Activated naive CD4-positive, alpha-beta T cell treated with anti-CD3 and anti-CD28 coated beads for 36 hours (primary cell): ENCODE results near the gene SLC2A9. TPM values are rescaled to one million over a fixed set of nuclear protein-coding genes. Genes with fewer than 3 reads are reported as not detected.
A peak's percentile ranks its signal among the peaks of the same experiment; 100 is the strongest.

Experiments
- CTCF ChIA-PET: fragments of 350-600 bp; sonication (Branson Sonifier 250); formaldehyde crosslinking; loops from one replicate; lab custom pipeline; 2021; ENCODE audit warnings: antibody characterized with exemption; lab: Charles Lee
- DNase-seq: peaks from one replicate; pipeline ENCODE4 v3.0.0-alpha.2; 2020
- H3K27ac Mint-ChIP-seq: one replicate; pipeline ENCODE4 v1.8.0; 2021; ENCODE audit warnings: mild to moderate bottlenecking, mixed read lengths
- H3K27me3 Mint-ChIP-seq: one replicate; pipeline ENCODE4 v1.8.0; 2021; ENCODE audit warnings: low read depth, mixed read lengths
- H3K36me3 Mint-ChIP-seq: one replicate; pipeline ENCODE4 v1.8.0; 2021; ENCODE audit warnings: low read depth, mixed read lengths
- H3K4me1 Mint-ChIP-seq: one replicate; pipeline ENCODE4 v1.8.0; 2021; ENCODE audit warnings: low read depth, mixed read lengths
- H3K4me3 Mint-ChIP-seq: one replicate; pipeline ENCODE4 v1.8.0; 2021; ENCODE audit warnings: mild to moderate bottlenecking, moderate library complexity, mixed read lengths
- H3K9me3 Mint-ChIP-seq: one replicate; pipeline ENCODE4 v1.8.0; 2021; ENCODE audit warnings: mixed read lengths
- intact Hi-C: fragments of 100-400 bp; cut with micrococcal nuclease; formaldehyde crosslinking; loops from one replicate; pipeline ENCODE4 v1.15.1; 2023
- total RNA-seq, 2 experiments: library from RNA; stranded (reverse); gene quantifications; one replicate each; pipeline ENCODE4 v1.2.3, GENCODE V29; 2021

Gene SLC2A9
- total RNA-seq, 2 experiments from 2014 or later = 0.43 to 0.86 TPM

GRCh38 chr4:9925750-9926439 is 95.4 kb downstream of the SLC2A9 start:
- DNase-seq = no peak
- intact Hi-C loops = no loop called here
- Mint-ChIP-seq H3K36me3 (no peaks in the 10 kb centered on the region), H3K27ac (no peak overlapping the region), H3K27me3 (no peaks in the 10 kb centered on the region), H3K4me3 (no peak overlapping the region), H3K9me3 (no peaks in the 10 kb centered on the region), H3K4me1 (no peaks in the 10 kb centered on the region)
- CTCF ChIA-PET = no interaction called here

DNA sequence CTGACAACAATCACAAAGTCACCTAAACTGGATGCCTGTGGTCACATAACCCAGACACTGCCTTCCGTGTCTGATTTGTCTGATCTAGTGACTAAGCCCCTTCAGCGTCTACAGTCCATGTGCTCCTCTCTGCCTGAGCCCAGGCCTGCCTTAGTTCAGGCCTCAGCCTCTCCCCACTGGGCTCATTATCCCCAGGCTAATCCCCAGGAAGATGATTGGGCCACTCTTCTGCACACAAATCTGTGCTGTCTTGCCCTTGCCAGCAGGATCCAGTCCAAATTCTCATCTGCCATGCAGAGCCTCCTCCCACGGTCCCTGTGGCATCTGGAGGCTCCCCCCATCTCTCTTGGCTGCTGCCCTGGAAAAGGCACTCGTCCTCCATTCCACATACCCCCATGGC is 96.5 kb downstream of the SLC2A9 start:
- no peak overlapping the region for H3K4me3 Mint-ChIP-seq
- DNase-seq = no peak
- intact Hi-C loops = no loop called here
- no peak overlapping the region for H3K27ac Mint-ChIP-seq
- H3K4me1 Mint-ChIP-seq = no peaks in the 10 kb centered on the region
- no peaks in the 10 kb centered on the region for H3K36me3 Mint-ChIP-seq
- H3K9me3 Mint-ChIP-seq = no peaks in the 10 kb centered on the region
- CTCF ChIA-PET = no interaction called here
- no peaks in the 10 kb centered on the region for H3K27me3 Mint-ChIP-seq

DNA sequence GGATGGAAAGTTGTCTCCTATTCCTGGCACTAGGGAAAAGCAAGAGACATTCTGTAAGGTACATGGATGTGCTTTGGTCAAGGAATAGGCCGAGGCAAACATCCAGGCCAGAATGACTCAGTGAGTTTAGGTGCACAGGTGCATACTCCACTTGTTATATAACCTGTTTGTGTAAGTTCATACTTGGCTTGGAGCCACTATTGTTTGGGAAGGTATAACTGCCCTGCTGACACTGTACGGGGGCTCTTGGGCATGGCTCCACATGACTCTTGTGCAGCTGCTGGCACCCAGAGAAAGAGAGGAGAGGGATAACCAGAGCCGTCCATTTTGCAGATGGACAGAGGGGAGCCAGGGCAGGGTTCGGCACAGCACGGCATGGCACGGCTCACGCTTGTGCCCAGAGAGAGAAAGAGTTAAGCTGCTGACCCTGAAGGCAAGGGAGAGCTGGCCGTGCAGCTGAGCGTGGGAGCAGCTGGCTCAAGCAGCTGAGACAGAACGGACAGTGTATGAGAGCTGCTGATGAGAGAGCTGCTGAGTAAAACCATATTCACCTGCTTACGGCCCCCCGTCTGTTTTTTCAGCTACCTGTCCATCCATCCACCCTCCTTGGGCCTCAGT is 98.0 kb downstream of the SLC2A9 start:
- no peak for DNase-seq
- Mint-ChIP-seq H3K4me3 (no peak overlapping the region), H3K27me3 (no peaks in the 10 kb centered on the region), H3K36me3 (no peaks in the 10 kb centered on the region), H3K4me1 (no peaks in the 10 kb centered on the region), H3K9me3 (no peaks in the 10 kb centered on the region), H3K27ac (no peak overlapping the region)
- intact Hi-C loops = no loop called here
- CTCF ChIA-PET = no interaction called here

DNA sequence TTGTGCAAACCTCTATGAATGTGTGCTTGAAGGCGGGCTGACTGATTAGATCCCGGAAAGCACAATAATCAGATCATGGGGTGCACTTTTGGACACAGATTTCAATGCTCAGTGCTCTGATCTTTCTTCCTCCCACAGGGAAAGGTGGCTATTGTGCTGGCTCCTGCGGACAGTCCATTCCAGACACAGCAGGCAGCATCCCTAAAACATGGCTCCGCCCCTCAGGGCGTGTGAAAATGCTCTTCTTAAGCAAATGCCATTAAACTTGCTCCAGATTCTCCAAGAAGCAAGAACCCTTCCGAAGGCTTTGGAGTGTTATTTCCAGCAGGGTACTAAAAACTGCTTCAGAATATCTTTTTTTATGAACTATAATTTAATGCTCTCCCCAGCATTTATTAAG is 100.0 kb downstream of the SLC2A9 start:
- Mint-ChIP-seq H3K9me3 (no peaks in the 10 kb centered on the region), H3K36me3 (no peaks in the 10 kb centered on the region), H3K27ac (no peak overlapping the region), H3K27me3 (no peaks in the 10 kb centered on the region), H3K4me1 (no peaks in the 10 kb centered on the region), H3K4me3 (no peak overlapping the region)
- intact Hi-C loops = no loop called here
- no peak for DNase-seq
- CTCF ChIA-PET = interaction anchor here (0.7 kb wide), 1 partner anchor 26 kb away, joined by 3 read pairs; no protein-coding TSS in a partner anchor

GRCh38 chr4:9920029-9920428 is 101.3 kb downstream of the SLC2A9 start:
- Mint-ChIP-seq H3K36me3 (no peaks in the 10 kb centered on the region), H3K27ac (no peak overlapping the region), H3K4me1 (no peaks in the 10 kb centered on the region), H3K9me3 (no peaks in the 10 kb centered on the region), H3K4me3 (no peak overlapping the region), H3K27me3 (no peaks in the 10 kb centered on the region)
- CTCF ChIA-PET = no interaction called here
- intact Hi-C loops = no loop called here
- DNase-seq = no peak

- H3K27me3 Mint-ChIP-seq = no peaks in the 10 kb centered on the region
- no peaks in the 10 kb centered on the region for H3K4me1 Mint-ChIP-seq
- CTCF ChIA-PET = interaction anchor here (1.3 kb wide), 1 partner anchor 157 kb away, joined by 4 read pairs; no protein-coding TSS in a partner anchor
- no peak overlapping the region for H3K27ac Mint-ChIP-seq
- no peaks in the 10 kb centered on the region for H3K36me3 Mint-ChIP-seq
- no peaks in the 10 kb centered on the region for H3K9me3 Mint-ChIP-seq
- intact Hi-C loops = no loop called here
- DNase-seq = no peak
- no peak overlapping the region for H3K4me3 Mint-ChIP-seq
These were observed 102.2 kb downstream of the SLC2A9 start for GRCh38 chr4:9919047-9919446.

DNA sequence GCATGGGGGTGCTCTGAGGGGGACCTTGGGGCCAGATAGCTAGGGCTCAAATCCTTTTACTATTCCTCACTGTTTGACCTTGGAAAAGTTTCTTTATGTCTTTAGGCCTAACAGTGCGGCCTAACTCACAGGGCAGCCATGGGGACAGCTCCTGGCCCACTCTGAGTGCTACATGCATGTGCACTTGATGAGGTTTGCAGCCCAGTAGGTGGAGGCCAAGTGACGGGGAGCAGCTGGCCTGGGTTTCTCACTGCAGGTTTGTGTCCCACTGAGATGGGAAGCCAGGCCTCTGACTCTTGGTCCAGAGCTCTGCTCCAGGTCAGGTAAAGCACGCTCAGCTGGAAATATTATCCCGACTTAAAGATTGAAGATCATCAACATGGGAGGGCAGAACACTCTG is 102.8 kb downstream of the SLC2A9 start:
- CTCF ChIA-PET = interaction anchor here (1.3 kb wide), 1 partner anchor 156 kb away, joined by 4 read pairs; no protein-coding TSS in a partner anchor
- Mint-ChIP-seq H3K4me1 (no peaks in the 10 kb centered on the region), H3K4me3 (no peak overlapping the region)

DNA sequence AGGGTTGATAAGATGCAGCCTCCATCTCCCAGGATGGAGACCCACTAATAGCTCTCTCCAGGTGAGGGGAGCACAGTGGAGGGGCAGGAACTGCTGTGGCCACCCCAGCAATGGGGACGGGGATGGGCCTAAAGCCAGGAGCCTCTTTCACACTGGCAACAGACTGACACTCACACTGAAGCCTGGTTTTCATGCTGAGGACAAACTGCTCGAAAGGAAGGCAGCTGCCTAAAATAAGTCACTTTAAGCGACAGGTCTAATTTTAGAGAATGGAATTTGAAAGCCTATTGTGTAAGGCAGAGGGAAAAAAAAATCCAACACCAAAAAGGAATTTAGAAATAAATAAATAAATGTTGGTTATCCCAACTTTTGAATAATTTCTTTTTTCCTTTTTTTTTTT is 104.4 kb downstream of the SLC2A9 start:
- Mint-ChIP-seq H3K4me3 (no peak overlapping the region), H3K4me1 (no peaks in the 10 kb centered on the region), H3K36me3 (no peaks in the 10 kb centered on the region), H3K27me3 (no peaks in the 10 kb centered on the region), H3K9me3 (no peaks in the 10 kb centered on the region), H3K27ac (no peak overlapping the region)
- DNase-seq = no peak
- intact Hi-C loops = no loop called here
- CTCF ChIA-PET = no interaction called here

More for the DNA sequence above, 102.8 kb downstream of the SLC2A9 start:
- no peaks in the 10 kb centered on the region for H3K36me3 Mint-ChIP-seq
- DNase-seq = no peak
- no peaks in the 10 kb centered on the region for H3K27me3 Mint-ChIP-seq
- intact Hi-C loops = no loop called here
- H3K27ac Mint-ChIP-seq = no peak overlapping the region
- no peaks in the 10 kb centered on the region for H3K9me3 Mint-ChIP-seq

GRCh38 chr4:9916346-9916745 is 105.0 kb downstream of the SLC2A9 start:
- no peak overlapping the region for H3K4me3 Mint-ChIP-seq
- intact Hi-C loops = no loop called here
- no peak overlapping the region for H3K27ac Mint-ChIP-seq
- no peak for DNase-seq
- no peaks in the 10 kb centered on the region for H3K4me1 Mint-ChIP-seq
- H3K9me3 Mint-ChIP-seq = no peaks in the 10 kb centered on the region
- CTCF ChIA-PET = interaction anchor here (1.5 kb wide), 1 partner anchor 98 kb away, joined by 4 read pairs; no protein-coding TSS in a partner anchor
- no peaks in the 10 kb centered on the region for H3K36me3 Mint-ChIP-seq
- no peaks in the 10 kb centered on the region for H3K27me3 Mint-ChIP-seq

DNA sequence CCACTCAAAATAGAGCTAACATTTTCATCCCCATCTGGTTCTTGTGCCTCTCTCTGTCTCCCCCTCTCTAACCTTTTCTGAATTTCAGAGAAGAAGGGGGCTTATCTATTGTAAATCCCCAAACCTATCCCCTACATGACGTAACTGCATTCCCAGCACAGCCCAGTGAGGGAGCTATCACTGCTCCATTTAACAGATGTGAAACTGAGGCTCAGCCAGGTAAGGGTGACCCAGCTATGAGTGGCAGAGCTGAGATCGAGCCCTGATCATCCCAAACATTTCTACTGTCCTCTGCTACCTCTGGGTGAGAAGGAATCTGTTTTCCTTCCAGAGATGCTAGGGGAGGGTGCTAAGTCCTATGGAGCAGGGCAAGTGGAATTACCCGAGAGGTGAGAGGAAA is 107.5 kb downstream of the SLC2A9 start:
- no peaks in the 10 kb centered on the region for H3K36me3 Mint-ChIP-seq
- DNase-seq = no peak
- no peaks in the 10 kb centered on the region for H3K9me3 Mint-ChIP-seq
- H3K4me1 Mint-ChIP-seq = no peaks in the 10 kb centered on the region
- H3K4me3 Mint-ChIP-seq = no peak overlapping the region
- intact Hi-C loops = no loop called here
- CTCF ChIA-PET = interaction anchor here (0.8 to 1.4 kb wide), 2 partner anchors 19 to 100 kb away, joined by 3 to 4 read pairs; no protein-coding TSS in a partner anchor
- H3K27ac Mint-ChIP-seq = no peak overlapping the region
- H3K27me3 Mint-ChIP-seq = no peaks in the 10 kb centered on the region

GRCh38 chr4:9906996-9907395 is 114.3 kb downstream of the SLC2A9 start:
- intact Hi-C loops = no loop called here
- no peaks in the 10 kb centered on the region for H3K36me3 Mint-ChIP-seq
- no peaks in the 10 kb centered on the region for H3K27me3 Mint-ChIP-seq
- DNase-seq = no peak
- no peaks in the 10 kb centered on the region for H3K9me3 Mint-ChIP-seq
- H3K4me1 Mint-ChIP-seq = peaks cover 3% of the 10 kb centered on the region
- CTCF ChIA-PET = interaction anchor here (0.6 kb wide), 1 partner anchor 105 kb away, joined by 3 read pairs; no protein-coding TSS in a partner anchor
- no peak overlapping the region for H3K27ac Mint-ChIP-seq
- H3K4me3 Mint-ChIP-seq = no peak overlapping the region

- Mint-ChIP-seq H3K36me3 (no peaks in the 10 kb centered on the region), H3K4me1 (peaks cover 3% of the 10 kb centered on the region), H3K27ac (no peak overlapping the region), H3K27me3 (no peaks in the 10 kb centered on the region), H3K9me3 (no peaks in the 10 kb centered on the region), H3K4me3 (no peak overlapping the region)
- peak; percentile 30 for DNase-seq
- intact Hi-C loops = no loop called here
- CTCF ChIA-PET = interaction anchor here (0.8 kb wide), 1 partner anchor 201 kb away, joined by 3 read pairs; no protein-coding TSS in a partner anchor
These were observed 116.2 kb downstream of the SLC2A9 start for GRCh38 chr4:9904976-9905587.
